Bronchial epithelial cell (primary cell): Measurements from ENCODE around the gene MYO1D. TPM values are rescaled to one million over a fixed set of nuclear protein-coding genes. Genes with fewer than 3 reads are reported as not detected.

Experiments
- DNase-seq: peaks from one replicate; pipeline ENCODE4 v3.0.0-alpha.2; 2010; ENCODE audit warnings: low read depth
- FAIRE-seq: peaks from 2 replicates; lab custom pipeline; 2011; peaks lifted over from hg19 to GRCh38; lab: Jason Lieb, UNC
- H3K27me3 ChIP-seq: 2 replicates; pipeline ENCODE4 v1.5.1; 2011; ENCODE audit warnings: low read length; ENCODE audit not compliant: control insufficient read depth, insufficient read depth
- H3K36me3 ChIP-seq: 2 replicates; pipeline ENCODE4 v1.5.1; 2011; ENCODE audit warnings: low read length; ENCODE audit not compliant: control insufficient read depth, insufficient read depth
- H3K4me3 ChIP-seq: 2 replicates; pipeline ENCODE4 v1.5.1; 2011; ENCODE audit warnings: mild to moderate bottlenecking, low read depth, low read length, control low read depth
- total RNA-seq: library from RNA; depleted of rRNA; stranded (reverse); fragments of >200 nt; gene quantifications from 2 replicates; pipeline ENCODE4 v1.2.1, GENCODE V29; 2014
- TF ChIP-seq, protein P1 (sequence below): IDR thresholded peaks from 2 replicates; pipeline ENCODE4 v1.5.1; 2011; ENCODE audit warnings: mild to moderate bottlenecking, moderate library complexity, low read length, control low read depth, inconsistent platforms; ENCODE audit not compliant: insufficient read depth, severe bottlenecking

The MYO1D gene
- total RNA-seq, 1 donor from 2014 or later, result 35.8 TPM

- TF ChIP-seq, protein P1, sequence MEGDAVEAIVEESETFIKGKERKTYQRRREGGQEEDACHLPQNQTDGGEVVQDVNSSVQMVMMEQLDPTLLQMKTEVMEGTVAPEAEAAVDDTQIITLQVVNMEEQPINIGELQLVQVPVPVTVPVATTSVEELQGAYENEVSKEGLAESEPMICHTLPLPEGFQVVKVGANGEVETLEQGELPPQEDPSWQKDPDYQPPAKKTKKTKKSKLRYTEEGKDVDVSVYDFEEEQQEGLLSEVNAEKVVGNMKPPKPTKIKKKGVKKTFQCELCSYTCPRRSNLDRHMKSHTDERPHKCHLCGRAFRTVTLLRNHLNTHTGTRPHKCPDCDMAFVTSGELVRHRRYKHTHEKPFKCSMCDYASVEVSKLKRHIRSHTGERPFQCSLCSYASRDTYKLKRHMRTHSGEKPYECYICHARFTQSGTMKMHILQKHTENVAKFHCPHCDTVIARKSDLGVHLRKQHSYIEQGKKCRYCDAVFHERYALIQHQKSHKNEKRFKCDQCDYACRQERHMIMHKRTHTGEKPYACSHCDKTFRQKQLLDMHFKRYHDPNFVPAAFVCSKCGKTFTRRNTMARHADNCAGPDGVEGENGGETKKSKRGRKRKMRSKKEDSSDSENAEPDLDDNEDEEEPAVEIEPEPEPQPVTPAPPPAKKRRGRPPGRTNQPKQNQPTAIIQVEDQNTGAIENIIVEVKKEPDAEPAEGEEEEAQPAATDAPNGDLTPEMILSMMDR, result peak; percentile 60
- no peak for FAIRE-seq
- H3K36me3 ChIP-seq, result peaks cover 16% of the 10 kb centered on the region
- DNase-seq, result peak; percentile 72
- no peak overlapping the region for H3K4me3 ChIP-seq
- no peaks in the 10 kb centered on the region for H3K27me3 ChIP-seq
Measured at GRCh38 chr17:32461853-32462617, 414.9 kb downstream of the MYO1D start.

GRCh38 chr17:32461498-32461852 lies 415.4 kb downstream of the MYO1D start:
- no peak for FAIRE-seq
- H3K36me3 ChIP-seq, result peaks cover 18% of the 10 kb centered on the region
- TF ChIP-seq, protein P1, result no peak
- no peak for DNase-seq
- no peaks in the 10 kb centered on the region for H3K27me3 ChIP-seq
- no peak overlapping the region for H3K4me3 ChIP-seq

- DNase-seq, result no peak
- H3K4me3 ChIP-seq, result no peak overlapping the region
- peaks cover 20% of the 10 kb centered on the region for H3K36me3 ChIP-seq
- TF ChIP-seq, protein P1, result no peak
- no peak for FAIRE-seq
- H3K27me3 ChIP-seq, result no peaks in the 10 kb centered on the region
Measured at GRCh38 chr17:32460054-32460453, 416.9 kb downstream of the MYO1D start.

GRCh38 chr17:32458371-32458770 lies 418.6 kb downstream of the MYO1D start:
- no peak for FAIRE-seq
- H3K4me3 ChIP-seq, result no peak overlapping the region
- peaks cover 17% of the 10 kb centered on the region for H3K36me3 ChIP-seq
- DNase-seq, result no peak
- H3K27me3 ChIP-seq, result no peaks in the 10 kb centered on the region
- TF ChIP-seq, protein P1, result no peak

DNA sequence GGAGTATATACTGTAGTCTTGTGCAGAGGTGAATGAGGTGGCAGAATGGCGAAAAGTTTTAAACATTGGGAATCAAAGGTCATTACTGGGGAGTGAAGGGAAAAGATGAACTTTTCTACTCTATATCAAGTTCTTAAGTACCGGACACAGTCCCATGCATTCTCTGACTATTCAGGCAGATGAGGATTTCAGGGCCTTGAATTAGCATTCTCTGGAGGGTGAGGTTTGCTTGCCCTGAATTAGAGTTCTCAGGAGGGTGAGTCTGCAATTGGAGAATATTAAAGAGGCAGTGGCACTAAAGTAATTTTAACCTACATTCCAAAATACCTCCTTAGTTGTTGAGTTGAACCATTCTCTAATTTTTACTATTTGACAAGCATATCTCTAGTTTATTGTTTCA lies 423.6 kb downstream of the MYO1D start:
- H3K36me3 ChIP-seq, result peaks cover 14% of the 10 kb centered on the region
- H3K4me3 ChIP-seq, result no peak overlapping the region
- H3K27me3 ChIP-seq, result no peaks in the 10 kb centered on the region
- TF ChIP-seq, protein P1, result no peak
- FAIRE-seq (no peak), DNase-seq (no peak)

GRCh38 chr17:32452281-32452680 lies 424.6 kb downstream of the MYO1D start:
- TF ChIP-seq, protein P1, result no peak
- DNase-seq (no peak), FAIRE-seq (no peak)
- no peaks in the 10 kb centered on the region for H3K27me3 ChIP-seq
- H3K36me3 ChIP-seq, result peaks cover 14% of the 10 kb centered on the region
- no peak overlapping the region for H3K4me3 ChIP-seq
